Activated naive CD4-positive, alpha-beta T cell treated with anti-CD3 and anti-CD28 coated beads, Interleukin-2, amount 50 U/mL, for 24 hours (primary cell): ENCODE measurements around the gene FSD1.
"Not testable (repeated sequence)": the region's sequence is repeated elsewhere in the genome, so short reads cannot be mapped to it uniquely, and the experiment has no call there.

Experiments
- H3K27ac Mint-ChIP-seq: one replicate; pipeline ENCODE4 v1.8.0; 2021; ENCODE audit warnings: mild to moderate bottlenecking, mixed read lengths
- H3K27me3 Mint-ChIP-seq: one replicate; pipeline ENCODE4 v1.8.0; 2021; ENCODE audit warnings: mixed read lengths
- H3K36me3 Mint-ChIP-seq: one replicate; pipeline ENCODE4 v1.8.0; 2021; ENCODE audit warnings: mixed read lengths
- H3K4me1 Mint-ChIP-seq: one replicate; pipeline ENCODE4 v1.8.0; 2021; ENCODE audit warnings: mixed read lengths
- H3K4me3 Mint-ChIP-seq: one replicate; pipeline ENCODE4 v1.8.0; 2021; ENCODE audit warnings: mild to moderate bottlenecking, mixed read lengths
- H3K9me3 Mint-ChIP-seq: one replicate; pipeline ENCODE4 v1.8.0; 2021; ENCODE audit warnings: mixed read lengths

Gene FSD1

DNA sequence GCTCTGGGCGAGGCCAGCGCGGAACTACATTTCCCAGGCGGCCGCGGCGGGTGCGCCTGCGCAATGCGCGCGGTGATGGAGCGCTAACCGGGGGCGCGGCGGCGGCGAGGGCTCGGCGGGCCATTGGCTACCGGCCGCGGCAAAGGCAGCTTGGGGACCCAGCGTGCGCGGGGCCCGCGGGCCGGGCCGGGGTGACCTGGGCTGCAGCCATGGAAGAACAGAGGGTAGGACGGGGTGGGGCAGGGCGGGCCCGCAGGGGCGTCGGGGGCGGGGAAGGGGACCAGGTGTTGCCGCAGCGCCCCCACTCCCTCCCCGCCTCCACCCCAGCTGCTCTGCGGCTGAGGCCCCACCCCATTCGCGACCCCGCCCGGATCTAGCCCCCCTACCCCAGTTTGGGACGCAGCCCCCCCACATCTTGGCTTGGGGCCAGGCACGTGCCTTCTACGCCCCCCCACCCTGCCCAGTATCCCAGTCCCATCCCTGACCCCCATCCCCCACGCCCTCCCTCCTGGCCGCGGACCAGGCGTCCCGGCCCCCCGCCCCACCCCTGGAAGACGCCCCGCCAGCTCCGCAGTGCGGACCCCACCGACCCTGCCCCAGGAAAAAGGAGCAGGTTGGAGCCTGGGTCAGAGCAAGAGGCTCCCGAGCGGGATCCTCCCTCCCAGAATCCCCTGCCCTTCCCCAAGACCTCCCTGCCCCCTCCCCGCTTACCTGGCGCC lies at the start of gene FSD1:
TSS of gene FSD1 (plus strand) at position 61 of the 719 bp plus-strand sequence. CDS start at position 210, 149 bp downstream.
- Mint-ChIP-seq H3K9me3 (no peaks in the 10 kb centered on the region), H3K36me3 (no peaks in the 10 kb centered on the region), H3K27ac (no peak within 1 kb of the TSS), H3K4me3 (peak within 1 kb of the TSS; percentile 80), H3K4me1 (peaks cover 30% of the 10 kb centered on the region), H3K27me3 (no peaks in the 10 kb centered on the region)

- H3K27ac Mint-ChIP-seq: no peak overlapping the region
- no peaks in the 10 kb centered on the region for H3K9me3 Mint-ChIP-seq
- no peaks in the 10 kb centered on the region for H3K27me3 Mint-ChIP-seq
- peaks cover 21% of the 10 kb centered on the region for H3K36me3 Mint-ChIP-seq
- H3K4me1 Mint-ChIP-seq: no peaks in the 10 kb centered on the region
- no peak overlapping the region for H3K4me3 Mint-ChIP-seq
Observed at GRCh38 chr19:4256563-4256962, 47.8 kb upstream of the FSD1 start.

GRCh38 chr19:4257025-4257424 lies 47.4 kb upstream of the FSD1 start:
- Mint-ChIP-seq H3K9me3 (no peaks in the 10 kb centered on the region), H3K27ac (no peak overlapping the region), H3K4me1 (no peaks in the 10 kb centered on the region), H3K4me3 (no peak overlapping the region), H3K27me3 (no peaks in the 10 kb centered on the region), H3K36me3 (peaks cover 21% of the 10 kb centered on the region)

DNA sequence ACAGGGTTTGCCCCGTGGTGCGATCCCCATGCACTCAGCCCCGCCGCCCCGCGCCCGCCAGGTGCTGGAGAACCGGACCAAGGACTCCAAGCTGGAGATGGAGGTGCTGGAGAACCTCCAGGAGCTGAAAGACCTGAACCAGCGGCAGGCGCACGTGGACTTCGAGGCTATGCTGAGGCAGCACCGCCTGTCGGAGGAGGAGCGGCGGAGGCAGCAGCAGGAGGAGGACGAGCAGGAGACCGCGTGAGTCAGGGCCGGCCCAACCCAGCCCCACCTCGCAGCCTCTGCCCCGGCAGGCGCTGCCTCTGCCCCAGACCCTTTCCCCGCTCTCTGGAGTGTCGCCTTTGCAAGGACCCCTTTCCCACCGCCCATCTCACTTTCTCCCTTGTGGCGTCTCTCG lies 46.2 kb upstream of the FSD1 start:
- Mint-ChIP-seq H3K4me1 (no peaks in the 10 kb centered on the region), H3K27ac (no peak overlapping the region), H3K36me3 (peaks cover 21% of the 10 kb centered on the region), H3K4me3 (no peak overlapping the region), H3K9me3 (no peaks in the 10 kb centered on the region), H3K27me3 (no peaks in the 10 kb centered on the region)

DNA sequence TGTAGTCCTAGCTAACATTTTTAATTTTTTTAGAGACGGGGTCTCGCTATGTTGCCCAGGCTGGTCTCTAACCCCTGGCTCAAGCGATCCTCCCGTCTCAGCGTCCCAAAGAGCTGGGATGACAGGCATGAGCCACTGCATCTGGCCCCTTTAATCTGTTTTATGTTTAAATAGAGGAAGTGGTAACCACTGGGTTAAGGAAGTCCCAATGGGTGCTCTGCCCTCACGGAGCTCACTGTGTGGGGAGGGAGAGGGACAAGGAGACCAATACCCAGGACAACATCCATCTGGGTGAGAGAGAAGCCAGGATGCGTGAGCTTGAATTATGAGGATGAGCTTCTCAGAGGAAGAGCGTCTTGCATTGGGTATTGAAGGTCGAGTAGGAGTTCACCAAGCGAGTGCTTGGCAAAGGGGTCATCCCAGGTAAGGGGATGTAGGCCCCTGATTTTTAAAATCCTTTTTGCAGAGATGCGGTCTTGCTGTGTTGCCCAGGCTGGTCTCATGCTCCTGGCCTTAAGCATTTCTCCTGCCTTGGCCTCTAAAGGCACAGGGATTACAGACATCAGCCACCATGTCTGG lies 43.7 kb upstream of the FSD1 start:
- Mint-ChIP-seq H3K36me3 (peaks cover 15% of the 10 kb centered on the region), H3K27me3 (no peaks in the 10 kb centered on the region), H3K4me1 (peaks cover 18% of the 10 kb centered on the region), H3K9me3 (no peaks in the 10 kb centered on the region), H3K4me3 (no peak overlapping the region), H3K27ac (no peak overlapping the region)

- Mint-ChIP-seq H3K4me3 (peak overlapping the region; percentile 36), H3K27ac (peak overlapping the region; percentile 52), H3K36me3 (peaks cover 13% of the 10 kb centered on the region)
Observed at GRCh38 chr19:4264812-4265211, 39.6 kb upstream of the FSD1 start.

GRCh38 chr19:4266253-4267000 lies 38.0 kb upstream of the FSD1 start:
- peak overlapping the region; percentile 51 for H3K4me3 Mint-ChIP-seq
- peaks cover 32% of the 10 kb centered on the region for H3K4me1 Mint-ChIP-seq
- peak overlapping the region; percentile 91 for H3K27ac Mint-ChIP-seq
- H3K36me3 Mint-ChIP-seq: peaks cover 10% of the 10 kb centered on the region
- H3K27me3 Mint-ChIP-seq: no peaks in the 10 kb centered on the region
- no peaks in the 10 kb centered on the region for H3K9me3 Mint-ChIP-seq

More at GRCh38 chr19:4264812-4265211, 39.6 kb upstream of the FSD1 start:
- no peaks in the 10 kb centered on the region for H3K27me3 Mint-ChIP-seq
- peaks cover 32% of the 10 kb centered on the region for H3K4me1 Mint-ChIP-seq
- H3K9me3 Mint-ChIP-seq: no peaks in the 10 kb centered on the region

DNA sequence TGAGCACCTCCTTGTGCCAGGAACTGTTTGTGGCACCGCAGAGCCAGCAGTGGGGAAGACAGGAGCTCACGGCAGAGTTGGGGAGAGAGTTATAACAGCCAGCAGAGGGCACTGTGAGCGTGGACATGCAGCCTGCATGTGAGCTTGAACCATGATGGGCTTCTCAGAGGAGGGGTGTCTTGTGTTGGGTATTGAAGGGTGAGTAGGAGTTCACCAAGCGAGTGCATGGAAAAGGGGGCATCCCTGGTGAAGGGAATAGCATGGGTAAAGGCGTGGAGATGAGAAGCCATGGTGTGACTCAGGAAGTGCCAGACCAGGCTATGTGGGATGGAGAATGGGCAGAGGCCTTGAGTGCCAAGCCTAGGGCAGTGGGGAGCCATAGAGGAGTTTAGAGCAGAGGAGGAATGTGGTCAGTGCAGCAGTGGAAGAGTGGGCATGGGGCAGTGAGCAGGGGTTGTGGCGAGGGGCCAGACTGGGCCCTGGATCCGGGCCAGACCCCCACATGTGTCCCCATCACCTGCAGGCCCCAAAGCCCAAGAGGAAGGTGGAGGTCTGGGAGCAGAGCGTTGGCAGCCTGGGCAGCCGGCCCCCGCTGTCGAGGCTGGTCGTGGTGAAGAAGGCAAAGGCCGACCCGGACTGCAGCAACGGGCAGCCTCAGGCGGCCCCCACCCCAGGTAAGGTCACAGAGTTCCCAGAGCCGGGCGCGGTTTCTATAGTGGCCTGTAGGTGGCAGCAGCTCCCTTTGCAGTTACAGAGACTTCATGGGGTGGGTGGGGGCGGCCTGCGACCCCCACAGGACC lies 37.1 kb upstream of the FSD1 start:
- H3K9me3 Mint-ChIP-seq: no peaks in the 10 kb centered on the region
- no peaks in the 10 kb centered on the region for H3K27me3 Mint-ChIP-seq
- peak overlapping the region; percentile 66 for H3K27ac Mint-ChIP-seq
- H3K36me3 Mint-ChIP-seq: peaks cover 10% of the 10 kb centered on the region
- no peak overlapping the region for H3K4me3 Mint-ChIP-seq
- peaks cover 32% of the 10 kb centered on the region for H3K4me1 Mint-ChIP-seq

GRCh38 chr19:4267901-4268815 lies 36.2 kb upstream of the FSD1 start:
- no peak overlapping the region for H3K27ac Mint-ChIP-seq
- H3K4me1 Mint-ChIP-seq: peaks cover 32% of the 10 kb centered on the region
- peaks cover 10% of the 10 kb centered on the region for H3K36me3 Mint-ChIP-seq
- no peaks in the 10 kb centered on the region for H3K27me3 Mint-ChIP-seq
- no peaks in the 10 kb centered on the region for H3K9me3 Mint-ChIP-seq
- H3K4me3 Mint-ChIP-seq: no peak overlapping the region

GRCh38 chr19:4268816-4269430 lies 35.5 kb upstream of the FSD1 start:
- Mint-ChIP-seq H3K27ac (no peak overlapping the region), H3K36me3 (peaks cover 10% of the 10 kb centered on the region), H3K27me3 (no peaks in the 10 kb centered on the region), H3K4me1 (peaks cover 28% of the 10 kb centered on the region), H3K9me3 (no peaks in the 10 kb centered on the region), H3K4me3 (no peak overlapping the region)

GRCh38 chr19:4272894-4273293 lies 31.5 kb upstream of the FSD1 start:
- H3K4me3 Mint-ChIP-seq: no peak overlapping the region
- H3K27ac Mint-ChIP-seq: no peak overlapping the region
- no peaks in the 10 kb centered on the region for H3K4me1 Mint-ChIP-seq
- no peaks in the 10 kb centered on the region for H3K27me3 Mint-ChIP-seq
- no peaks in the 10 kb centered on the region for H3K9me3 Mint-ChIP-seq
- no peaks in the 10 kb centered on the region for H3K36me3 Mint-ChIP-seq

GRCh38 chr19:4274321-4274686 lies 30.1 kb upstream of the FSD1 start:
- not testable (repeated sequence) for H3K27ac Mint-ChIP-seq, H3K9me3 Mint-ChIP-seq, H3K4me1 Mint-ChIP-seq, H3K4me3 Mint-ChIP-seq, H3K27me3 Mint-ChIP-seq, H3K36me3 Mint-ChIP-seq

GRCh38 chr19:4277191-4277696 lies 27.2 kb upstream of the FSD1 start:
- no peaks in the 10 kb centered on the region for H3K36me3 Mint-ChIP-seq
- H3K27ac Mint-ChIP-seq: no peak overlapping the region
- H3K9me3 Mint-ChIP-seq: no peaks in the 10 kb centered on the region
- peaks cover 6% of the 10 kb centered on the region for H3K27me3 Mint-ChIP-seq
- H3K4me1 Mint-ChIP-seq: peaks cover 4% of the 10 kb centered on the region
- H3K4me3 Mint-ChIP-seq: no peak overlapping the region

DNA sequence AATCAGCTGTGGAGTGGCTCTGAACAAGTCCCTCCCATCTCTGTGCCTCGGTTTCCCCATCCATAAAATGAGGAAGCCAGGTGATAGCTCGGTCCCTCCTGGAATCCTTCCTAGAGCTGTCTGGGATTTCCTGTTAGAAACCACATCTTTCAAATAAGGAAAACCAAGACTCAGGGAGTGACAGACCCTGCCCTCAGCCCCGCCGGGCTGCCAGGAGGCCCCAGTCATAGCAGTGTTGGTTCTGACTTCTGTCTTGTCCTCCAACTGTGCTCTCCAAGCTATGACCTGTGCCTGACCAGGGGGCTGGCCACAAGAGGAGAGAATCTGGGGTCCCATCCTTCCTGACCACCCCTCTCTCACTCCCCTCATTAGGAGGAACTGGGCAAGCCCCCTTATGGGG lies 26.4 kb upstream of the FSD1 start:
- H3K27ac Mint-ChIP-seq: no peak overlapping the region
- H3K36me3 Mint-ChIP-seq: no peaks in the 10 kb centered on the region
- H3K4me3 Mint-ChIP-seq: no peak overlapping the region
- no peaks in the 10 kb centered on the region for H3K9me3 Mint-ChIP-seq
- peaks cover 4% of the 10 kb centered on the region for H3K4me1 Mint-ChIP-seq
- H3K27me3 Mint-ChIP-seq: peaks cover 6% of the 10 kb centered on the region
